Activated T-cell treated with anti-CD3 and anti-CD28 coated beads for 48 hours (primary cell): ENCODE measurements around the gene BATF.

Source experiments
- DNase-seq: peaks from one replicate; pipeline ENCODE4 v3.0.0-alpha.2; 2020; ENCODE audit warnings: low read depth

BATF gene

DNA sequence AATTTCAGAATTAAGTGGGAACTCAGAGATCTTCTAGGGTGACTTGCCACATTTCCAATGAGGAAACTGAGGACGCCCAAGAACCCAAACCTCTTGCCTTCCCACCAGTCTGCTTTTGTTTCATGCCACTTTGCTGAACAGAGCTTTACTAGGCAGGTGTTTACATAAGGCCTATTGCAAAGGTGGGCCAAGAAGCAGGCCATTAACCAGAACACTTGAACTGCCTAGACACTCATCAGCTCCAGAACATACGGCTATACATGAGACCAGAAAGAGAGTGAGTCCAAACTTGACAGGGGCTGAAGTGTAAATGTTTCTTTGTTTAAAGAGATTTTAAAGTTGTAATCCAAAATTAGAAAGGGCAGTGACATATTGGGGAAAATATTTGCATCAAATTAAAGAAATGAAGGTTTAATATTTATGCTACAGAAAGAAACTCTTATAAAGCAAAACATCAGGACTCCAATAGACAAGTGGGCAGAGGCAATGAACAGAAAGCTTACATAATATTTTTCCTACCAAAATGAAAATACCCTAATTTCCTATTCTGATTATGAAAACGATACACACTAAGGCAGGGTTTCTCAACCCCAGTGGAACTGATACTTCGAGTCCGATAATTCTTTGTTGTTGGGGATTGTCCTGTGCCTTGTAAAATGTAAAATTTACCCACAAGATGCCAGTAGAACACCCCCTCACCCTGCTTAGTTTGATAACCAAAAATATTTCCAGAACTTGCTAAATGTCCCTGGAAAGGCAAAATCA, 11.7 kb downstream of the BATF start:
- DNase-seq = no peak

GRCh38 chr14:75535164-75535898, 13.1 kb downstream of the BATF start:
- no peak for DNase-seq

DNA sequence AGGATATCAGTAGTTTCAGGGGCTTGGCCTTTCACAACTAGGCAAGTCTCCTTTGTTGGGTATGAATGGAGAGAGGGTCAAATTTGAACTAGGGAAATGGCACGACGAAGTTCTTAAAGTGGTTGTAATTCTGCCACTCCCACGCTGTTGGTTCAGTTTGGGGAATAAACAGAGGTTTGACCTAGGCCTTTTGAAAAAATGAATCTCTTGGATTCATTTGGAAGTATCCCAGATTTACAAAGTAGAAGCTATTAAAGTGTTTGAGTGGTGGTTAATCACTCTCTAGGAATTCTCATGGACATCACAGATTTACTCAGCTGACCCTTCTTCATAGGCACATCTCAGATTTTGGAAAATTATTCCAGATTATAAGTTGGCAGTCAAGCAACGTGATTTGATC, 14.8 kb downstream of the BATF start:
- no peak for DNase-seq

- DNase-seq = no peak
Measured at GRCh38 chr14:75539162-75539560, 16.9 kb downstream of the BATF start.

DNA sequence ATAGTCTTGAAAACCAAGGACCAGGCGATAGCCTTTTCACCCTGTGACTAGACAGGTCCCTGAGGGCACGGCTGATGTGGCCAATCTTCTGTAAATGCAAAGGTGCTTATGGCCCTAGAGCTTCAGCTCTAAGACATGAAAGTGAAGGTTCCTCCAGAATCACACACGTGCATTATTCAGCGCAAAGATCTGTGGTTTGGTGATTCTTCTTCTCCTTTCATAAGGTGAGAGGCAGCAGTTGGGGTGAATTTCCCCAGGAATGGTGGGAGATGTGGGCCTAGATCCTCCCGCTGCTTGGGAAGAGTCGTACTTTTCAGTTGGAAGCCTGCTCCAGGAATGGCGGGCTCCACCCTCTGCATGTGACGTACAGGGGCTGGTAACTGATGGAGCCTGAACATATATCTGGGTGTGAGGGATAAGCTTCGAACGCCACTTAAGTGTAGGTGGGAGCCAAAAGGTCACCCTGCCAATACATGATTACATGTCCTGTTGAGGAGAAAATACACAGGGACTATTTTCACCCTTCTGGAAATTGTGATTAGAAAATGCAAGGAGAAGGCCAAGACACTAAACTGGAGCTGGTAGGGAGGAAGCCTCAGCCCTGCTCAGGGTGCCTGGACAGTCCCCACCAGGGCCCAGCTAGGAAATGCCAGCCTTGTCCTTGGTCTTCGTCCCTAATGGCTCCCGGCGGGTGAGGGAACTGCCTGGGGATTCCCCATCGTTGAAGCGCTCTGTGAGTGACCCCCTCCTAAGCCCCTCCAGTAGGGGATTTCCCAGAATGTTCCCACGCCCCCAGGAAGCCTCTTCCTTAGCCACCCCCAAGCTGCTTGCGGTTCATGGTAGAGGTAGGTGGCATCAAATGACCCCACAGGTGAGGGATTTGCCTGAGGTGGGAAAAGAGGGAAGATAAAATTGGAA, 17.6 kb downstream of the BATF start:
- DNase-seq = no peak

- no peak for DNase-seq
Measured at GRCh38 chr14:75540479-75540851, 18.2 kb downstream of the BATF start.

GRCh38 chr14:75542588-75543091, 20.4 kb downstream of the BATF start:
- peak; percentile 82 for DNase-seq

DNA sequence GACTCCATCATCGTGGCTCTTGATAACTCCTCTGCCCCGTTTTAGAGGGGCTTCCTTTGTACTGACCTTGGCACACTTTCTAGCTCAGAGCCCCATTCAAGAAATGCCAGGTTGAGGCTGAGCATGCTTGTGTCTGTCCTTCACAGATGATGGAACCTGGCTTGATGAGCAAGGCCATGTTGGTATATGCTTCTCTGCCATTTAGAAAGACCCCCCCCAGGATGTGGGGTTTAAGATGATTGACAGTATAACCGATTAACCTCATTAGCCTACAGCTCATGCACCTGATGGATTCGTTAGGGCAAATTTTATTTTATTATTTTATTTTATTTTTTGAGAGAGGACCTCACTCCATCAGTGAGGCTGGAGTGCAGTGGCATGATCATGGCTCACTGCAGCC, 21.0 kb downstream of the BATF start:
- no peak for DNase-seq

- no peak for DNase-seq
Measured at GRCh38 chr14:75543786-75544185, 21.5 kb downstream of the BATF start.

DNA sequence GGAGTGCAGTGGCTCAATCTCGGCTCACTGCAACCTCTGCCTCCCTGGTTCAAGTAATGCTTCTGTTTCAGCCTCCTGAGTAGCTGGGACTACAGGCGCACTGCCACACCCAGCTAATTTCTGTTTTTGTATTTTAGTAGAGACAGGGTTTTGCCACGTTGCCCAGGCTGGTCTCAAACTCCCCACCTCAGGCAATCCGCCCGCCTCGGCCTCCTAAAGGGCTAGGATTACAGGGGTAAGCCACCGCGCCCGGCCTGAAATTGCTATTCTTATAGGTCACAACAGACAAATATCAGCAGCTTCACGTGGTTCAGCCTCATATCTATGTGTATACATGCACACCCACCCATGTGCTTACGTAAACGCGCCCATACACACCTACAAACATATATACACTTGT, 23.6 kb downstream of the BATF start:
- no peak for DNase-seq

- DNase-seq = no peak
Measured at GRCh38 chr14:75547552-75548250, 25.4 kb downstream of the BATF start.

- DNase-seq = no peak
Measured at GRCh38 chr14:75548544-75548943, 26.3 kb downstream of the BATF start.

GRCh38 chr14:75549169-75549568, 26.9 kb downstream of the BATF start:
- no peak for DNase-seq

DNA sequence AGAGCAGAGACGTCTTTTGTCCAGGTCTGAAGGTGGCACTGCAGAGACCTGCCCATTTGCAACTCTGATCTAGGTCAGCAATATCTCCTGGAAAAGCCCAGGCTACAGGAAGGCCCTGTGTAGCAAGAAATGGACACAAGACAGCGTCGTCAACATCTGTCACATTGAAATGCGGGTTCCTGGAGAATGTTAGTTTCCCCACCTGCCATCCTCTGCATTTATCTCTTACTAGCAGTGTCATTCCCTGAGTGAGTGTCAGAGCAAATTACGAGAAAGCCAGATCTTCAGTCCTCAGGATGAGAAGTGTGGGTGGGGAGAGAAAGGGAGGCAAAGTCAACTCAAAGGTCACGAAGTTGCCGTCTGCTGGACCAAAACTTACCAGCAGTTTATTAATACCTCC, 28.8 kb downstream of the BATF start:
- DNase-seq = no peak

GRCh38 chr14:75553157-75553556, 30.9 kb downstream of the BATF start:
- no peak for DNase-seq

GRCh38 chr14:75553761-75554364, 31.6 kb downstream of the BATF start:
- no peak for DNase-seq

DNA sequence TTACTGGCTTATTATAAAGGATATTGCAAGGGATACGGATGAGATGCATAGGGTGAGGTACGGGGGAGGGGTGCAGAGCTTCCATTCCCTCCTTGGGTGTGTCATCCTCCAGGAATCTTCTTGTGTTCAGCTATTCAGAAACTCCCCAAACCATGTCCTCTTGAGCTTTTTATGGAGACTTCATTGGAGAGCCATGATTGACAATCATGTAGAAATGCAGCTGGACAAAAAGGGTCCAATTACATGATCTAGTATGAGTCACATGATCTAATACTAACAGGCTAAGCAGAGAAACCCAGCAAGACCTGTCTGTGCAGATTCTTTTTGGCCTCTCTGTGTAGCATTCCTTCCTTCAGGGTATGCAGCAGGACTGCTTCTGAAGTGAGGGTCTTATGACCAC, 32.2 kb downstream of the BATF start:
- DNase-seq = no peak

DNA sequence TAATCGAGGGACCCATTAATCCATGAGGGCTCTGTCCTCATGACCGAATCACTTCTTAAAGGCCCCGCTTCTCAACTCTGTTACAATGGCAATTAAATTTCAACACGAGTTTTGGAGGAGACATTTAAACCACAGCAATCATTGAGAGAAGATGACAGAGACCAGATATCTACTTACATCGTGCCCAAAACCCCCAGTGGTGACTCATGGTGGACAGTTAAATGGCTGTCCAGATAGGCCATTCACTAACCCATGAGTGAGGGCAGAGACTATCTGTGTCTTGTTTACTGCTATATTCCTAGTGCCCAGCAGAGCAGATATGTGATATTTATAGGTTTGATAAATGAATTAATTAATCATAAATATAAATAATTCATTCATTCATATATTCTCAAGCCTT, 36.2 kb downstream of the BATF start:
- DNase-seq = no peak

DNA sequence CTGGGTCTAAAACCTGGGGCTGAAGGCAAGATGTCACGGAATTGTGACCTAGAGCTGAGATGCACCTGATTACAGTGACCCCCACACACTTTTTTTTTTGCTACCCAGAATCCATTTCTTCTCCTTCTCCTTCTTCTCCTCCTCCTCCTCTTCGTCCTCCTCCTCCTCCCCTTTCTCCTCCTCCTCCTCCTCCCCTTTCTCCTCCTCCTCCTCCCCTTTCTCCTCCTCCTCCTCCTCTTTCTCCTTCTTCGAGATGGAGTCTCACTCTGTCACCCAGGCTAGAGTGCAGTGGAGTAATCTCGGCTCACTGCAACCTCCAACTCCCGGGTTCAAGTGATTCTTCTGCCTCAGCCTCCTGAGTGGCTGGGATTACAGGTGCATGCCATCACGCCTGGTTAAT, 36.8 kb downstream of the BATF start:
- DNase-seq = no peak

DNA sequence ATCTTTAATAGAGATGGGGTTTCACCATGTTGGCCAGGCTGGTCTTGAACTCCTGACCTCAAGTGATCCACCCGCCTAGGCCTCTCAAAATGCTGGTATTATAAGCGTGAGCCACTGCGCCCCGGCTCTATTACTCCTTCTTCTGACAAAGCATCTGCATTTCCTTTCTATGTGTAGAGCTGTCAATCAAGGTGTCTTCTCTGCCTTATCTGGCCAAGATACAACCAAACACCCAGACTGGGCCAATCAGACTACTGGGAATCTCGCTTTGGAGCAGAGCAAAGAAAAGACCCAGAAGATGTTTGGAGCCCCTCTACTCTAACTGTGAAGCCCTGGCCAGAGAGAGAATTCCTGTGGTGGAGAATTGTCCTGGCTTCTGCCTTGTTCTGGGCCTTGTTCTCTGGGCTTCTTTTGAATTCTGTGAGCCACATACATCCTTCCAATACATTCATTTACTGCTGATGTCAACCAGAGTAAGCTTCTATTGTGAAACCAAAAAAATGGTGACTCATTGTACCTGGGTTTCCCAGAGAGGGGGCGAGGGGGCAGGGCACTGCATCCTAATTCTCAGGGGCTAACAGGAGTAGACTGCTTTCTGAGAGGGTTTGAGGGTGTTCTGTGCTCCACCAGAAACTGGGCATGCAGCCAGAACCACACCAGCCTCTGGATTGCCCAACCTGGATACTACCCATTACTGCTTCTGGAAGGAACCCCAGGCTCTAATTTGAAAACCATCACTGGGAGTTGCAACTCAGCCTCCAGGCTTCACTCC, 37.4 kb downstream of the BATF start:
- peak; percentile 62 for DNase-seq

DNA sequence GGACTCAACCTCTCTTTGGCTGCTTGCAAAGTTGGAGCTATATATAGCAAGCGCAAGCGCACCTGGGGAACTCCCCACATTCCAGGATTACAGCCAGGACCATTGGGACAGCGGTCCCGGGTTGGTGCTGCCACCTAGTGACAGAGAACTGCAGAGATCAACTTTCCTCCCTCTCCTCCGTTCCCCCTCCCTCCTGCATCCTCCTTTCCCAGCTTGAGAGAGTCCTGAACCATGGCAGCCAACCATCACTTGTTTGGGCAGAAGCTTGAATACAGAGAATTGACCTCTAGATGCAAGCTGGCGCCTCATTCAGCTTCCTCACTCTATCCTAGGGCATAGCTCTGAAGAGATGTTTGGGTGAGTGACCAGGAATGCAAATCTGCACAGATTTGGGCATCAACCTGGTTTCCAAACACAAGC, 38.8 kb downstream of the BATF start:
- peak; percentile 33 for DNase-seq
